NT2/D1 (cell line): ENCODE data around the gene CIB4.

Source experiments
- DNase-seq: peaks from one replicate; pipeline ENCODE4 v3.0.0-alpha.2; 2011; ENCODE audit warnings: low read depth, low spot score
- H3K27me3 ChIP-seq: 2 replicates; pipeline ENCODE4 v1.6.0; 2011; ENCODE audit warnings: mild to moderate bottlenecking; ENCODE audit not compliant: insufficient read length, insufficient read depth
- H3K36me3 ChIP-seq: 2 replicates; pipeline ENCODE4 v1.6.1; 2011; ENCODE audit warnings: mild to moderate bottlenecking, low read length, mixed read lengths; ENCODE audit not compliant: insufficient read depth, insufficient read length
- H3K4me1 ChIP-seq: 2 replicates; pipeline ENCODE4 v1.5.1; 2011; ENCODE audit not compliant: insufficient read depth, insufficient read length
- H3K4me3 ChIP-seq: 2 replicates; pipeline ENCODE4 v1.5.1; 2011; ENCODE audit warnings: low read depth; ENCODE audit not compliant: insufficient read length
- H3K9ac ChIP-seq: 2 replicates; pipeline ENCODE4 v1.6.0; 2011; ENCODE audit warnings: low read depth; ENCODE audit not compliant: insufficient read length
- H3K9me3 ChIP-seq: 2 replicates; pipeline ENCODE4 v1.5.1; 2011; ENCODE audit warnings: mild to moderate bottlenecking, low read length; ENCODE audit not compliant: insufficient read depth
- SUZ12 ChIP-seq: IDR thresholded peaks from 2 replicates; pipeline ENCODE4 v1.6.1; 2011; ENCODE audit not compliant: insufficient read length, insufficient read depth; ENCODE audit errors: extremely low read depth
- YY1 ChIP-seq: IDR thresholded peaks from 2 replicates; pipeline ENCODE4 v1.6.1; 2011; ENCODE audit not compliant: insufficient read length, insufficient read depth
- ZNF274 ChIP-seq: IDR thresholded peaks from 2 replicates; pipeline ENCODE4 v1.6.1; 2011; ENCODE audit warnings: mild to moderate bottlenecking, low read depth, low read length

CIB4 gene

DNA sequence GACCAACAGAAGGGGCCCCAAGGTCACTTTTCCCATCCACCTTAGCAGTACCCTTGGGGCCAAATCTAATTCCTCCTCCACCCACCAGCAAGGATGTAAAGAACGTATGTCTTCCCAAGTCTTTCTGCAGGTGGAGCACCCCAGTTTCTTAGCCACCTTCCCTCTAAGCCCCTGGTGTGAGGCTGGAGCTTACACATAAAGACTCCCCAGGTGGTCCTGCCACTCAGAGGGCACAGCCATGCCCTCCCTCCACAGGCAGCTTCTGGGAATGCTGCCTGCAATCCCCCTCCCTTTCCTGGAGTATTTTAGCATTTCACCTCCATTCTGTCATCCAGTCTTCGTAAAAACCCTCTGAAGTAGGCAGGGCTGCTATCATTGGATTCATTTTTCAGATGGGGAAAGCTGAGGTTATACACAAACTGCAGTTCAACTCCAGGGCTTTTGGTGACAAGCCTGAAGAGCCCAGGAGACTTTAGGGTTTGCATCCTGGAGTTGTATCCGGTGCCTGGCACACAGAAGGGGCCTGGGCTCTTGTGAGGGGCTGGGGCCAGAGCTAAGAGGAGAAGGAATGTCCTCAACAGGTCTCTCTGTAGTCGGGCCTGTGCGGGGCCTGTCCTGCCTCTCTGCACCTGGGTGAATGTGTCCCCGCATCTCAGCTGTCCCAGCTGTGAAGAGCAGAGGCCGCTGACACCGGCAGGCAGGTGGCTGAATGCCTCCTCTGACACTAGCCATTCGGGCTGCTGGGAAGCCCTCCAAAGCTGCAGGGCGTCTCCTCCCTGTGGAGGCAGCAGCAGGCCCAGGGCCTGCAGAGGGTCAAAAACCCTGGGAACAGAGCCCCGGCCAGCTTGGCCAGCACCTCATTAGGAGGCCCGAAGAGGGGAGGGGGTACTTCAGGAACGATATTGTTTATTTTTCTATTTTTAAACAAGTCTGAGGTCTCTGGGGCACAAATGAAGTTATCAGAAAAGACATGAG lies 27.6 kb downstream of the CIB4 start:
- no peak overlapping the region for H3K9ac ChIP-seq
- H3K4me1 ChIP-seq: peaks cover 27% of the 10 kb centered on the region
- no peaks in the 10 kb centered on the region for H3K36me3 ChIP-seq
- no peaks in the 10 kb centered on the region for H3K27me3 ChIP-seq
- no peak for TF ChIP-seq SUZ12
- TF ChIP-seq YY1: no peak
- no peak for TF ChIP-seq ZNF274
- no peaks in the 10 kb centered on the region for H3K9me3 ChIP-seq
- DNase-seq: no peak
- no peak overlapping the region for H3K4me3 ChIP-seq

DNA sequence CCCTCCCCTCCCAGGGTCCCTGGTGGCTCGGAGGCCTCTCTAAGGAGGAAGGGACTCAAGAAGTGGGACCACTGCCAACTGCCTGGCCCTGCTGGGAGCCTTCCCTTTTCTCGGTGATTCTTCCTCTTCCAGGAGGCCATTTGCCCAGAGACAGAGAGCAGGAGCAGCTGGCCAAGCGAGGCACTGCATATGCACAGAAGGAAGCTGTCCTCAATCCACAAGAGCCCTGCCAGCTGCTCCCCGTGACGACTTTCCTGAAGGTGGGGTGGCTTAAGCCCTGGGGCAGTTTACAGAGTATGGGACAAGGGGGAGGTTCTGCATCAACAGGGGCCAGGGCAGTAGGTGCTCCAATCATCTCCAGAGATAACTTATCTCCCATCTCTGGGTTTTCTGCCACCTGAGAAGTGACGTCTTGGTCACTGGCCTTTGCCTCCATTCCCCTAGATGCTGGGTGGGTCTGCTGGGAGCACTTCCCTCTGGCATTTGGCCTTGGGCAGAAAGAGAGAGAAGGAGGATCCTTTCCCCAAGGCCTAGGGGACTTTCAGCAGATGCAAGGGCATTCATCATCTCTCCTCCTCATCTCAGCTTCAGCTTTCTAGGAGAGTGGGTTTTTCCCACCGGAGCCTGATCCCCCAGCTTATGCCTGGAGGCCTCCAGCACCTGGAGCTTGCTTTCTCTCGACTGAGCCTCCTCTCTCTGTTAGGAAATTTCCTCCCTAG lies 28.5 kb downstream of the CIB4 start:
- H3K4me1 ChIP-seq: peaks cover 27% of the 10 kb centered on the region
- TF ChIP-seq SUZ12 (no peak), ZNF274 (no peak), YY1 (no peak)
- H3K36me3 ChIP-seq: no peaks in the 10 kb centered on the region
- H3K27me3 ChIP-seq: no peaks in the 10 kb centered on the region
- peak overlapping the region; percentile 0 for H3K9ac ChIP-seq
- H3K4me3 ChIP-seq: no peak overlapping the region
- no peaks in the 10 kb centered on the region for H3K9me3 ChIP-seq
- DNase-seq: no peak

DNA sequence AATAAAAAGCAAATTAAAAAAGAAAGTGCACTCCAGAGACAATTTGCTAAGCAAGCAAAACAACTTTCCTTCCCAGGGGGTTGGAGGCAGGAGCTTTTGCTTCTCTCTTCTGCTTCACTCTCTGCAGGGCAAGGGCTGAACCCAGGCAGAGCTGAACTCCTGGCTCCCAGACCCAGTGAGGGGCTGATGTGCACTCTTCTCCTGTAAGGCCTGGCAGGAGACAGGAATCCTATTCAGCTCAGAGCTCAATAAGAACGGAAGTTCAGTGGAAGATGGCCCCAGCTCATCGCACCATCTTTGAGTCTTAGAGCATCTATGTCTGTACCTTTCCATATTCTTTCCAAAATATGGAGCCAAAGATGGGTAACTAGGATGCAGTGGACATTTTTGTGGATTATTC lies 29.1 kb downstream of the CIB4 start:
- Histone ChIP-seq H3K4me1 (peaks cover 27% of the 10 kb centered on the region), H3K27me3 (no peaks in the 10 kb centered on the region), H3K9me3 (no peaks in the 10 kb centered on the region), H3K9ac (no peak overlapping the region), H3K36me3 (no peaks in the 10 kb centered on the region), H3K4me3 (no peak overlapping the region)
- DNase-seq: no peak
- TF ChIP-seq SUZ12: no peak
- no peak for TF ChIP-seq YY1
- no peak for TF ChIP-seq ZNF274

DNA sequence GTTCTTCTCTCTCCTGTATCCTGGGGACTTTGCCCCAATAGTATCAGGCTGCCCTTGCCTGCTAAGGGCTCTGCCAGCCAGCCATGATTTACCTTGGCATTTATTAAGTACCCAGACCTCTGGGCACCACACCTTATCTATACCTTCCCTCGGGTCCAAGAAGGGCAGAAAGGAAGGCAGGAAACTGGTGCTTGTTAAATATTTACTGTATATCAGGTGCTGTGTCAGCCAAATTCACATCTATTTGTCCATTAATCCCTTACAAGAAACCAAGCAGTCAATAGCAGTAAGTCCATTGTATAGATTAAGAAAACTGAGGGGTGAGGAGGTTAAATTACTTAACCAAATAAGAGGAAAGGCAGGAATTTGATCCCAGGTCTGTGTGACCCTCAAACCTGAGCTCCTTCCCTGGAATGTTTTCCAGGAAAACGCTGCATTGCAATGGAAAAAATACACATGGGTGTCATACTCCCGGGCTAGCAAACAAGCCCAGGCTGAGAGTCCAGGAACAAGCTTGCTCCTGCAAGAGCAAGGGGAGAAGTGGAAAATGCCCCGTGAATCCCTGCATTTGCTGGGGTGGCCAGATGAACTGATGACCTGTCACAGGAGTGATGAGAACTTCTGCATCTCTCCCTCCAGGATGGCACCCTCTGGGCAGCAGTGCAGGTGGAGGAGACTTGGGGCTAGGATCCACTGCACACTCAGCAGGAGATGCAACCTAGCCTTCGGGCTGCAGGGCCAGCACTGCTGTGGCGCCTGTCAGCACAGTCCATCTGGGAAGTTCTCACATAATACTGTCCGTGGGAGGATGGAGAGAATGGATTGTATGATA lies 30.4 kb downstream of the CIB4 start:
- H3K9ac ChIP-seq: no peak overlapping the region
- H3K4me1 ChIP-seq: peaks cover 24% of the 10 kb centered on the region
- no peak for DNase-seq
- TF ChIP-seq ZNF274 (no peak), SUZ12 (no peak), YY1 (no peak)
- no peak overlapping the region for H3K4me3 ChIP-seq
- no peaks in the 10 kb centered on the region for H3K36me3 ChIP-seq
- H3K9me3 ChIP-seq: no peaks in the 10 kb centered on the region
- no peaks in the 10 kb centered on the region for H3K27me3 ChIP-seq

DNA sequence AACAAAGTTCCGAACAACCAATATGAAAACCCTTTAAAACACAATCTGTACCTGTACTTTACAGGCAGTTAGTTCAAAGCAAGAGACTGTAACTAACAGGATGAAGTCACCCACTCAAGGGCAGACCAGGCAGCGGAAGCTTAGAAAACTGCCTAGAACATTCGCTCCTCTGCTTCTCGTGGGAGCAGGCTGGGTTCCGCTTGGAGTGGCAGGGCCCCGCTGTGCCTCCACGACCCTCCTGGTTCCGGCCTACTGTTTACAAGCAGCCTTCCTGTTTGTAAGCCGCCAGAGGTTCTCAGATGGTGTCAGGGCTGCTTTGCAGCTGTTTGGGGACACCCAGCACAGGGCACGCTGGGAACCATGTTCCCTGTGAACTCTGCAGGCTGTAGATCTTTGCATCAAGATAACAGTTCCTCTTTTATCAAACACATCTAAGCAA lies 31.3 kb downstream of the CIB4 start:
- Histone ChIP-seq H3K4me1 (peaks cover 22% of the 10 kb centered on the region), H3K4me3 (no peak overlapping the region), H3K36me3 (no peaks in the 10 kb centered on the region), H3K9me3 (no peaks in the 10 kb centered on the region), H3K27me3 (no peaks in the 10 kb centered on the region), H3K9ac (no peak overlapping the region)
- no peak for TF ChIP-seq ZNF274
- no peak for DNase-seq

DNA sequence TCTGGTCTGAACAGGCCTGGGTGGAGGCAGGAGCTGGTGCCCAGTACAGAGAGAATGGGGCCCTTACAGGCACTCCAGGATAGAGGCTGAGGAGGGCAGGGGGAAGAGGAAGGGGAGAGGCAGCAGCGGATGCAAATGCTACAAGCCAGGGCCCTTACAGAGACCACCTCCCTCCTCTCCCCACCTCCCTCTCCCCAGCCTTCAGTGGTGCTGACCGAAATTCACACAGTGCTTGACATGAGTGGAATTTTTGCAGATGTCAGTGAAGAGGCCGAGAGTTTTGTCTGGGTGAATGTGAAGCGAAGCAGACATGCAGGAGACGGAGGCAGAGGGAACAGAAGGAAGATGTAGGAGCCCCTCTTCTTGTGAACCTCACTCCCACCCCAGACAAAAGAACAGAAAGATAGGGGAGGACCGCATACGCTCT lies 31.9 kb downstream of the CIB4 start:
- H3K9ac ChIP-seq: no peak overlapping the region
- TF ChIP-seq YY1 (no peak), SUZ12 (no peak), ZNF274 (no peak)
- no peak for DNase-seq

DNA sequence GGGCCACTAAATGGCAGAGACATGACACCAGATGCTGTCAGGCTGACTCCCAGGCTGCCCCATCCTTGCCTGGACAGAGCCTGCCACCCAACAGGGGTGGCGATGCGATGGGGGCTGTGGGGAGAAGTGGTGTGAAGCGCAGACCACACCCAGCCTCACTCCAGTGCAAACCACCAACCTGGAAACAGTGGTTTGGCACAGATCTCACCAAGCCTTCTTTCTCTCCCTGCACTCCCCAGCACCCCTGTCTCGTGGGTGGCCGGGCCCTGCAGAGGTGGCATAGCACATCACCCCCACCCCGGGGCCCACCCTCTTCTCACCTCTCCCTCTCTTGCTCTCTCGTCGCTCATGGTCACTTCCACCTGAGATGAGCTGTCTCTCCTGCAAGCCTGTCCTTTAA lies 32.6 kb downstream of the CIB4 start:
- H3K27me3 ChIP-seq: no peaks in the 10 kb centered on the region
- no peaks in the 10 kb centered on the region for H3K36me3 ChIP-seq
- H3K9me3 ChIP-seq: no peaks in the 10 kb centered on the region
- TF ChIP-seq YY1: no peak
- TF ChIP-seq ZNF274: no peak
- no peak for TF ChIP-seq SUZ12
- H3K9ac ChIP-seq: no peak overlapping the region
- H3K4me3 ChIP-seq: no peak overlapping the region
- peaks cover 14% of the 10 kb centered on the region for H3K4me1 ChIP-seq
- no peak for DNase-seq

More for the DNA sequence above, 31.9 kb downstream of the CIB4 start:
- Histone ChIP-seq H3K36me3 (no peaks in the 10 kb centered on the region), H3K9me3 (no peaks in the 10 kb centered on the region), H3K4me1 (peaks cover 18% of the 10 kb centered on the region), H3K4me3 (no peak overlapping the region), H3K27me3 (no peaks in the 10 kb centered on the region)
